NB4 (cell line): ENCODE data around the gene ARL2BP.

Experiments
- MYC ChIP-seq: IDR thresholded peaks from 2 replicates; pipeline ENCODE4 v1.6.1; 2011; ENCODE audit warnings: low read depth, low read length
- POLR2A ChIP-seq: IDR thresholded peaks from 2 replicates; pipeline ENCODE4 v1.6.1; 2011; ENCODE audit warnings: mild to moderate bottlenecking; ENCODE audit not compliant: insufficient read length; ENCODE audit errors: extremely low read depth
- TF ChIP-seq, protein P1 (sequence below): IDR thresholded peaks from one replicate; pipeline ENCODE4 v1.5.1; 2012; ENCODE audit warnings: low read depth, low read length
- TF ChIP-seq, protein P2 (sequence below): IDR thresholded peaks from 2 replicates; pipeline ENCODE4 v1.6.1; 2011; ENCODE audit warnings: low read depth, low read length

DNA sequence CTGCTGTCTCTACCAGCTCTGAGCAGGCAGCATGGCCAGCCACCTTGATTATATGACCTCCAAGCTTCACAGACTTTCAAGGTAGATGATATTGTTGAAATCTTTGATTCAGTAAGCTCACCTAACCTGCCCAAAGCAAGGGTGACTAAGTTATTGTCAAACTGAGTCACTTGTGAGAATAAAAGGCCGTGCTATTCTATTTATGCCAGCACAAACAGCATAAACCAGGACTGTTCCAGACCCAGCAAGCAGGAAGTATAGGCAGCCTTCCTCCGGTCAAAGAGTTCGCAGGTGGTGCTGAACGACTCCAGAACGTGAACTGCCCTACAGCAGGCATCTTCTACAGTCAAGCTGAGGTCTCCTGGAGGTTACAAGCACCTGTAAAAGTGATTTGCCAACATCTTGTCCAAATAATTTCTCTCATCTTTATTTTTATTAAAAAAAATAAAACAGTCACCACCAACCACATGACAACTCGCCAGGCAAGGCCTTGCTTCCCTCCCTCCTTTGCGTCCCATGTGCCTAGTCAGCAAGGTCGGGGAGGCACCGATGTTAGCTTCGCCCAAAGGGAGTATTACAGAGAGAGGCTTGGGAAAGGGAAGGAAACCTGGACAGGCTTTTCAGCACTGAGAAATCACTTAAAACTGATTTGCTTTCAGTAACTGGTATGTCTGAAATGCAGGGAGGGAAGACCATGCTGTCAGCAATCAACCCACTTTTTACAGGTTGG, 10.8 kb downstream of the ARL2BP start:
- TF ChIP-seq POLR2A (no peak), MYC (no peak)
- TF ChIP-seq, protein P1, sequence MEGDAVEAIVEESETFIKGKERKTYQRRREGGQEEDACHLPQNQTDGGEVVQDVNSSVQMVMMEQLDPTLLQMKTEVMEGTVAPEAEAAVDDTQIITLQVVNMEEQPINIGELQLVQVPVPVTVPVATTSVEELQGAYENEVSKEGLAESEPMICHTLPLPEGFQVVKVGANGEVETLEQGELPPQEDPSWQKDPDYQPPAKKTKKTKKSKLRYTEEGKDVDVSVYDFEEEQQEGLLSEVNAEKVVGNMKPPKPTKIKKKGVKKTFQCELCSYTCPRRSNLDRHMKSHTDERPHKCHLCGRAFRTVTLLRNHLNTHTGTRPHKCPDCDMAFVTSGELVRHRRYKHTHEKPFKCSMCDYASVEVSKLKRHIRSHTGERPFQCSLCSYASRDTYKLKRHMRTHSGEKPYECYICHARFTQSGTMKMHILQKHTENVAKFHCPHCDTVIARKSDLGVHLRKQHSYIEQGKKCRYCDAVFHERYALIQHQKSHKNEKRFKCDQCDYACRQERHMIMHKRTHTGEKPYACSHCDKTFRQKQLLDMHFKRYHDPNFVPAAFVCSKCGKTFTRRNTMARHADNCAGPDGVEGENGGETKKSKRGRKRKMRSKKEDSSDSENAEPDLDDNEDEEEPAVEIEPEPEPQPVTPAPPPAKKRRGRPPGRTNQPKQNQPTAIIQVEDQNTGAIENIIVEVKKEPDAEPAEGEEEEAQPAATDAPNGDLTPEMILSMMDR, result no peak
- TF ChIP-seq, protein P2, sequence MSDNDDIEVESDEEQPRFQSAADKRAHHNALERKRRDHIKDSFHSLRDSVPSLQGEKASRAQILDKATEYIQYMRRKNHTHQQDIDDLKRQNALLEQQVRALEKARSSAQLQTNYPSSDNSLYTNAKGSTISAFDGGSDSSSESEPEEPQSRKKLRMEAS, result no peak
